Loucy (cell line): ENCODE data around the gene AMPD2.
A peak's percentile ranks its signal among the peaks of the same experiment; 100 is the strongest.

Experiments used
- H2AFZ ChIP-seq: fragments of 200-600 bp; sonication (generic); 2 replicates; pipeline ENCODE4 v1.6.0; 2016; ENCODE audit warnings: antibody characterized with exemption, mild to moderate bottlenecking, low read length, moderate library complexity
- H3F3A ChIP-seq: fragments of 200-600 bp; 2 replicates; pipeline ENCODE4 v1.6.0; 2016; ENCODE audit warnings: antibody characterized with exemption, low read depth, mild to moderate bottlenecking
- H3K27me3 ChIP-seq: fragments of 200-600 bp; sonication (generic); 2 replicates; pipeline ENCODE4 v1.6.1; 2014; ENCODE audit warnings: low read length, mild to moderate bottlenecking; ENCODE audit not compliant: insufficient read depth, poor library complexity, severe bottlenecking
- H3K36me3 ChIP-seq: fragments of 200-600 bp; sonication (generic); 2 replicates; pipeline ENCODE4 v1.6.1; 2016; ENCODE audit warnings: low read length; ENCODE audit not compliant: insufficient read depth
- H3K4me1 ChIP-seq: fragments of 200-600 bp; sonication (generic); 2 replicates; pipeline ENCODE4 v1.5.1; 2014; ENCODE audit warnings: low read length, mild to moderate bottlenecking; ENCODE audit not compliant: insufficient read depth, poor library complexity, severe bottlenecking
- H3K4me2 ChIP-seq: fragments of 200-600 bp; sonication (generic); 2 replicates; pipeline ENCODE4 v1.6.0; 2014; ENCODE audit warnings: antibody characterized with exemption, low read length, low read depth, mild to moderate bottlenecking; ENCODE audit not compliant: poor library complexity, severe bottlenecking
- H3K4me3 ChIP-seq: fragments of 200-600 bp; sonication (generic); 2 replicates; pipeline ENCODE4 v1.5.1; 2014; ENCODE audit warnings: low read length, mild to moderate bottlenecking, mixed read lengths; ENCODE audit not compliant: poor library complexity, severe bottlenecking
- H3K79me2 ChIP-seq: fragments of 200-600 bp; sonication (generic); 2 replicates; pipeline ENCODE4 v1.6.1; 2014; ENCODE audit warnings: low read length; ENCODE audit not compliant: insufficient read depth
- H3K9ac ChIP-seq: fragments of 200-600 bp; sonication (generic); 2 replicates; pipeline ENCODE4 v1.6.0; 2014; ENCODE audit warnings: mild to moderate bottlenecking, low read depth, low read length, moderate library complexity; ENCODE audit not compliant: poor library complexity, severe bottlenecking
- H3K9me2 ChIP-seq: fragments of 200-600 bp; sonication (generic); replicated peaks from 2 replicates; pipeline ENCODE4 v1.6.1; 2016; ENCODE audit warnings: low read depth, low read length, mixed read lengths
- H3K9me3 ChIP-seq: fragments of 200-600 bp; sonication (generic); 2 replicates; pipeline ENCODE4 v1.6.1; 2014; ENCODE audit warnings: mild to moderate bottlenecking, antibody characterized with exemption, low read length, low read depth; ENCODE audit not compliant: insufficient read depth
- H4K20me1 ChIP-seq: fragments of 200-600 bp; sonication (generic); 2 replicates; pipeline ENCODE4 v1.6.0; 2014; ENCODE audit warnings: antibody characterized with exemption, low read length, mild to moderate bottlenecking; ENCODE audit not compliant: insufficient read depth, poor library complexity, severe bottlenecking
- CTCF ChIP-seq: fragments of 200-600 bp; sonication (generic); conservative IDR thresholded peaks from 2 replicates; pipeline ENCODE4 v1.5.1; 2014; ENCODE audit warnings: mild to moderate bottlenecking, antibody characterized with exemption, low read length
- EZH2phosphoT487 ChIP-seq: fragments of 200-600 bp; IDR thresholded peaks from 2 replicates; pipeline ENCODE4 v1.6.1; 2018; ENCODE audit warnings: antibody characterized with exemption, mild to moderate bottlenecking, moderate library complexity, borderline replicate concordance

The AMPD2 gene

DNA sequence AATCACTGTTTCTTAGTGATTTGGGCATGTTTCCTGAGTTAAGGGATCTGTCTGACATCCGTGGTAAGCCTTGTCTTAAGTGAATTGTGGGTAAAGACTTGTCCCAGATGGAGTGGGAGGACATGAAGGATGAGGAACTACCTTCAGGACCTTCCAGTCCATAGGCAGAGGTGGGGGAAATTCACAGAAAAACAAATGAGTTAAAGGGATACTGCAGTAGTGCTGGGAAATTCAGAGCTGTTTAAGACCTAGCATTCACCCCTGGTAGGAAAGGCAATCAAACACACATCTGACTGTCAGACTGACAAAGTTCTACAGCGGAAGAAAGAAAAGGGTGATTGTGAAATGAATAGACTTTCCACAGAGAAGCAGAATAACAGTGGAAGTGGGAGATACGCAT, 3.2 kb upstream of the AMPD2 start:
- Histone ChIP-seq H3K9me3 (no peaks in the 10 kb centered on the region), H4K20me1 (peaks cover 4% of the 10 kb centered on the region), H3F3A (no peaks in the 10 kb centered on the region), H3K4me1 (peaks cover 31% of the 10 kb centered on the region), H3K4me3 (no peak overlapping the region), H3K36me3 (no peaks in the 10 kb centered on the region), H2AFZ (no peak overlapping the region), H3K9me2 (no peaks in the 10 kb centered on the region), H3K79me2 (peaks cover 17% of the 10 kb centered on the region), H3K9ac (no peak overlapping the region), H3K4me2 (peak overlapping the region; percentile 64), H3K27me3 (no peaks in the 10 kb centered on the region)
- no peak for TF ChIP-seq EZH2phosphoT487

GRCh38 chr1:109617291-109617801, 2.3 kb upstream of the AMPD2 start:
- H3K79me2 ChIP-seq = peaks cover 26% of the 10 kb centered on the region
- H4K20me1 ChIP-seq = peaks cover 11% of the 10 kb centered on the region
- no peak overlapping the region for H3K4me2 ChIP-seq
- H2AFZ ChIP-seq = no peak overlapping the region
- no peaks in the 10 kb centered on the region for H3K9me3 ChIP-seq
- H3K9me2 ChIP-seq = no peaks in the 10 kb centered on the region
- H3K36me3 ChIP-seq = no peaks in the 10 kb centered on the region
- H3K4me1 ChIP-seq = peaks cover 41% of the 10 kb centered on the region
- no peaks in the 10 kb centered on the region for H3F3A ChIP-seq
- H3K27me3 ChIP-seq = no peaks in the 10 kb centered on the region
- no peak overlapping the region for H3K9ac ChIP-seq
- H3K4me3 ChIP-seq = no peak overlapping the region
- TF ChIP-seq EZH2phosphoT487 (no peak), CTCF (peak; percentile 41; the same call in 1 of the 2 replicates)

DNA sequence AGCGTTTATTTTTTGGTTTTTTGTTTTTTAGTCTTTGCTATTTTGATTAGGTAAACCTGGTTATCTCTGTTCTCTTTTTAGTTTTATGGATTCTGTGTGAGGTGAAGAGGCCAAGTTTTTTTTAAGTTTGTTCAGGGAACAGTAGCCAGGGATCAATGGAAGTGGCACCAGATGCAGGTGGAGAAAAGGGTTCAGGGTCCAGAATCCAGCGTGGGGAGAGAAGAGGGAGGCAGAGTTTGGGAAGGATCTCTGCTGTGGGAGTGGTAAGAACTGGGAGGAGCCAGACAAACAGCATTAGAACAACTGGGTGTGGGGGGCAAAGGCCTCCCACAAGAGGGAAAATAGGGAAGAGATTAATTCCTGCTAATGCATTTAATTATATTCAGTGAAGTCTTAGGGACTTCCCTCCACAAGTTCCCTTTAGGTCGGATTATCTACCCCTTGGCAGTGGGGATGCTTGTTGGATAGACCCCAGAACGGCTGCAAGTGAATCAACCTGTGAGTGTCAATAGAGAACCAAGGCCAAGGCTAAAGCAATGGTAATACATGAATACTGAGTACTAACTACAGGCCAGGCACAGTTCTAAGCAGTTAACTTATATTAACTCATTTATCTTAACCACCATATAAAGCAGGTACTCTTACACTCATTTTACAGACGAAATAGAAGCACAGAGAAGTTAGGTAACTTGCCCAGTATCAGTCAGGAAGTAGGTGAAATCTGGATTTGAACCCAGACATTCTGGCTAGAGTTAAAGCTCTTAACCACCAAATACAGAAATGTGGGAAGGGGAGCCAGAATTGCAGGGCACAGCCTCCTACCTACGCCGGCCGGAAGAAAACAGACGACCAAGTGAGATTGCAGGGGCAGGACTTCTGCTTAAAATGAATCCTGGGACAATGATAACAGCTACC, 719 bp upstream of the AMPD2 start:
- H3K79me2 ChIP-seq = peaks cover 42% of the 10 kb centered on the region
- peak overlapping the region; percentile 85 for H2AFZ ChIP-seq
- peak overlapping the region; percentile 80 for H3K9ac ChIP-seq
- no peaks in the 10 kb centered on the region for H3K9me2 ChIP-seq
- H3K27me3 ChIP-seq = no peaks in the 10 kb centered on the region
- H3K36me3 ChIP-seq = no peaks in the 10 kb centered on the region
- TF ChIP-seq CTCF = no peak
- TF ChIP-seq EZH2phosphoT487 = no peak
- peaks cover 56% of the 10 kb centered on the region for H3K4me1 ChIP-seq
- H3K4me3 ChIP-seq = peak overlapping the region; percentile 93
- H4K20me1 ChIP-seq = peaks cover 21% of the 10 kb centered on the region
- H3K9me3 ChIP-seq = no peaks in the 10 kb centered on the region
- H3K4me2 ChIP-seq = peak overlapping the region; percentile 90
- H3F3A ChIP-seq = no peaks in the 10 kb centered on the region
